GM18505 (cell line): ENCODE data around the gene DGKD.

Source experiments
- ATAC-seq: cut with Tn5 transposase; IDR thresholded peaks from one replicate; pipeline ENCODE4 v1.9.1; 2021; ENCODE audit not compliant: unreplicated experiment
- POLR2A ChIP-seq: IDR thresholded peaks from 4 replicates; pipeline ENCODE4 v1.6.1; 2011; ENCODE audit warnings: borderline replicate concordance; ENCODE audit not compliant: insufficient read depth, insufficient read length; ENCODE audit errors: extremely low read depth

The DGKD gene, protein sequence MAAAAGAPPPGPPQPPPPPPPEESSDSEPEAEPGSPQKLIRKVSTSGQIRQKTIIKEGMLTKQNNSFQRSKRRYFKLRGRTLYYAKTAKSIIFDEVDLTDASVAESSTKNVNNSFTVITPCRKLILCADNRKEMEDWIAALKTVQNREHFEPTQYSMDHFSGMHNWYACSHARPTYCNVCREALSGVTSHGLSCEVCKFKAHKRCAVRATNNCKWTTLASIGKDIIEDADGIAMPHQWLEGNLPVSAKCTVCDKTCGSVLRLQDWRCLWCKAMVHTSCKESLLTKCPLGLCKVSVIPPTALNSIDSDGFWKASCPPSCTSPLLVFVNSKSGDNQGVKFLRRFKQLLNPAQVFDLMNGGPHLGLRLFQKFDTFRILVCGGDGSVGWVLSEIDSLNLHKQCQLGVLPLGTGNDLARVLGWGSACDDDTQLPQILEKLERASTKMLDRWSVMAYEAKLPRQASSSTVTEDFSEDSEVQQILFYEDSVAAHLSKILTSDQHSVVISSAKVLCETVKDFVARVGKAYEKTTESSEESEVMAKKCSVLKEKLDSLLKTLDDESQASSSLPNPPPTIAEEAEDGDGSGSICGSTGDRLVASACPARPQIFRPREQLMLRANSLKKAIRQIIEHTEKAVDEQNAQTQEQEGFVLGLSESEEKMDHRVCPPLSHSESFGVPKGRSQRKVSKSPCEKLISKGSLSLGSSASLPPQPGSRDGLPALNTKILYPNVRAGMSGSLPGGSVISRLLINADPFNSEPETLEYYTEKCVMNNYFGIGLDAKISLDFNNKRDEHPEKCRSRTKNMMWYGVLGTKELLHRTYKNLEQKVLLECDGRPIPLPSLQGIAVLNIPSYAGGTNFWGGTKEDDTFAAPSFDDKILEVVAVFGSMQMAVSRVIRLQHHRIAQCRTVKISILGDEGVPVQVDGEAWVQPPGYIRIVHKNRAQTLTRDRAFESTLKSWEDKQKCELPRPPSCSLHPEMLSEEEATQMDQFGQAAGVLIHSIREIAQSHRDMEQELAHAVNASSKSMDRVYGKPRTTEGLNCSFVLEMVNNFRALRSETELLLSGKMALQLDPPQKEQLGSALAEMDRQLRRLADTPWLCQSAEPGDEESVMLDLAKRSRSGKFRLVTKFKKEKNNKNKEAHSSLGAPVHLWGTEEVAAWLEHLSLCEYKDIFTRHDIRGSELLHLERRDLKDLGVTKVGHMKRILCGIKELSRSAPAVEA

DNA sequence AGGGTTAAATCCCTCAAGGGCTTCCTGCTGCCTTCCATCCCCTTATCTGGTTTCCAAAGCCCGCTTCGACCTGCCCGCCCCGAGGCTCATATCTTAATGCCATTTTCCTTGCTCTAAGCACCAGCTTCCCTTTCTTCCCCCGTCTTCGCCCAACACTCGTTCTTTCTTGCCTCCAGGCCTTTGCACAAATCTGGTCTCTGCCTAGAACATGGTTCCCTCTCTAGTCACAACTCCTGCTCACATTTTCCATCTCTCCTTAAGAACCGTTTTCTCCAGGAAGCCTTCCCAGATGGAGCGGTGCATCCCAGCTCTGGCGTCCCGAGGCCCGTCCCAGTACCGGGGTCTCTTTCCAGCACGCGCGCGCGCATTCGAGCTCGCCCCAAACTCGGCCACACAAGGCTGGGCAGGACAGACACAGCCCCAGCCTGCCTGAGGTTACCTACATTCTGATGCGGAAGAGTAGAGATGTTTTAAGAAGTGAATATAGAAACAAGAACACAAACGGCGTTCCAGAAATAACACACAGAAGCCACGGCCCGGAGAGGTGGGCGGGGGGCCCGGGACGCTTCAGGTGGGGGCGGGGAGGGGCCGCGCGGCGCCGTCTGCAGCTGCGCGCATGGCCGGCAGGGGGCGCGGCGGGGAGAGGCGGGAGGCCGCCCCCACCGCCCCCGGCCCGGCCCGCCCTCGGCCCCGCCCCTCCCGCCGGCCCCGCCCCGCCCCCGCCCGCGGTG is at the start of gene DGKD:
Gene DGKD (plus strand): TSS at position 726 of the 731 bp plus-strand sequence. CDS start 25 bp downstream, outside the sequence.
- peak; percentile 42 for ATAC-seq
- TF ChIP-seq POLR2A = peak; percentile 76

DNA sequence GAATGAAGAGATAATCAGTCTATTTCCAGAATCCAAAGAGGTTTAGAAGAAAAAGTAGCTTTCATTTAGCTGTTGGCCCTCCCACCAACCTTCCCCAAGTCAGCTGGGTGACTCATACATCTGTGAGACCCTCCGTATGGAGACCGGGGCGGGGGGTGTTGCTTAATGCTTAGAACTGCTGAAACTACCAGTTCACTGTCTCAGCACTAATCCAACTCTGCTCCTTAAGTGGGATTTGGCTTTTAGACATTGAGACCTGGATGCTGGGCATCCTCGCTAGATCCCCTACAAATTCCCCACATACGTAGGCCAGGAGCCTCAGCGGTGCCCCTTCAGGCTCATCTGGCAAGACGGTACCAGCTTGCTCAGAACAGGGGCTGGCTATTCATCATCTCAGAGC is 46.7 kb upstream of the DGKD start, which contains the start of gene SAG:
Gene SAG (plus strand): TSS at position 252 of the 400 bp plus-strand sequence. CDS start 1,374 bp downstream, outside the sequence.
- no peak for ATAC-seq
- no peak for TF ChIP-seq POLR2A

DNA sequence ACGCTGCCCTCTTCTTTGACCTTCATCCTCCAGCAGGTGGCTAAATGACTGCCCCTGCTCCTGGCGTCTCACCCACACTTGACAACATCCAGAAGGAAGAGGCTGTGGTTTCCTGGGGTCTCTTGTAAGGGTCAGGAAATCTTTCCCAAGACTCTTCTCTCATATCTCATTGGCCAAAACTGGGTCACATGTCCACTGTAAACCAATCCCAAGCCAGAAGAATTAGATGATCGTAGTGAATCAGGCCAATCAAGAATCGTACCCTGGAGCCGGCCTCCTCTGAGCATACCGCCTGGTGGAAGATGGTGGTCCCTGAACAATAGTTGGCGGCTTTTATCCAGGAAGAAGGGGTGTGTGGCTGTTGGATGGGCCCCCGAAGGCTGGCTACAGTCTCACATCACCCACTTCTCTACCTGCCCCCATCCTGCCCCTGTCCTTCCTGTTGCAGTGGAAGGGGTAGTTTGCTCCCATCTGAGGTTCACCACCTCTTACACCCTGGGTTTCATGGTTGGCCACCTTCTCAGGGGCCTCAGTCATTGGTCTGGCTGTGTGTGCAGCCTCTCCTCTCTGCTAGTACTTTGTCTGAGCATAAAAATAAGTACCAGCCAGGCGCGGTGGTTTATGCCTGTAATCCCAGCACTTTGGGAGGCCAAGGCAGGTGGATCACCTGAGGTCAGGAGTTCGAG is 42.9 kb upstream of the DGKD start:
- no peak for ATAC-seq
- TF ChIP-seq POLR2A = no peak

DNA sequence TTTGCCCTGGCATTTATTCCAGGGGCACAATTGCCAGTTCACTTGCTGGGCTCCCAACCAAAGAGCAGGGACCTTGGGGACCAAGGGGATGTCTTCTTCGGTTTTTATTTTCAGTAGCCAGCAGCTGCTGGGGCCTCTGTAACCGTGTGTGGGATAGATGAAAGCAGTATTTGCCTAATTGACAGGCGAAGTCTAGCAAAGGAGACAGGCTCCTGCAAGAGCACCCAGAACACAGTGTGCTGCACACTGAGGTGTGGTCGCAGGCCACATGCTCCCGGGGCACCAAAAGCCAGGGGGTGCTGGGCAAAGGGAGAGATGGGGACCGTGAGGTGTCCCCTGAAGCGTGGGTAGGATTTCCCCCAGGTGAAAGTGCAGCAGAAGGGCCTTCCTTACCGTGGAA is 41.4 kb upstream of the DGKD start:
- ATAC-seq = no peak
- TF ChIP-seq POLR2A = no peak

DNA sequence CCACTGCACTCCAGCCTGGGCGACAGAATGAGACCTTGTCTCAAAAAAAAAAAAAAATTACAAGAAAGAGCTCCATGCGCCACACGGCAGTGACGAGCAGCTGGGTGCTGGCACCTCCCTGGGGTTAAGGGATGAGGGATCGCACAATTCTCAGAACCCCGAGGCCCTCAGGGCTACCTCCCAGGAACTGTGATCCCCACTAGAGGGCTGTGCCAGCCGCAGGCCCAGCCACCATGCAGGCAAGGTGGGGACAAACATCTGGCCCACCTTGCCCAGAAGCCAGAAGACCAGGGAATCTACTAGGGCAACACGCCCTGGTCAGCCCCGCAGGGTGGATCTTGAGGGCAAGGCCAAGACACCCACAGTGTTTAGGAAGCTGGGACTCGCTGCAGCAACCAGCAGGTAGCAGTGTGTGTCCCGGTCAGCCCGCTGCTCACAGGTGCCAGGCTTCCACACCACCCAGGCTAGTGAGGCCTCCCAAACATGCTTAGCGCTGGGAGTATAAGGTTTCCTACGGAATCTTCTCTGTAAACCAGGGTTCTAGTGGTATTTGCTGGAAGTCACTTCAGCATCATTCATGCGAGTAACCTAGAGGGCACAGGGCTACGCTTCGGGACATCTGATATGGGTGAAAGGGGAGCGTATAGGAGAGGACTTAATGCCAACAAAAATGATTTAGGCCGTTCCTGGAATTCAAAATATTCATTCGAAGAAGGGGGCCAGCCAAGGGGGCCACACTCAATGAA is 39.9 kb upstream of the DGKD start:
- TF ChIP-seq POLR2A = no peak
- no peak for ATAC-seq

DNA sequence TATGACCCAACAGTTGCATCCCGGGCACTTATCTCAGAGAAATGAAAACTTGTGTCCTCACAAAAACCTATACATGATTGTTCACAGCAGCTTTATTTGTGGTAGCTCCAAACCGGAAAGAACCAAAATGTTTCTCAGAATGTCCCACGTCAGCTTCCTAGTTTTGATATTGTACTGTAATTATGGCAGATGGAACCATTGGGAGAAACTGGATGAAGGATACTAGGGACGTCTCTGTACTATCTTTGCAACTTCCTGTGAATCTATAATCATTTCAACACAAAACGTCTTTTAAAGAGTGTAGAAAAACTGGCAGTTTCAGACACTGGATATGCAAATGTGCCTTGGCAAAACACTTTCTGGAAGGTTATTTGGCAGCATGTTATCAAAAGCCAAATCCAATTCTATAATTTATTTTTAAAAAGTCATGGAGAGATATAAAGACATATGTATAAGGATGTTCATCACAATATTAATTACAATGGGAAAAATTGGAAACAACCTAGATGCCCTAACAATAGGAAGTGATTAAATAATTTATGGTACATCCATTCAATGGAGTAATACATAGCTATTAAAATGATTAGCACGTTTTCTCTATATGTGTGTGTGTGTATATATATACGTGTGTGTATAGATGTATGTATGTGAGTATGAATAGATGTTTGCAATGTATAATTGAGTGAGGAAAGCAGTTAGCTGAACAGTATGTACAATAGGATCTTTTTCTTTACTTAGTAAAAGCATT is 36.9 kb upstream of the DGKD start:
- TF ChIP-seq POLR2A = no peak
- ATAC-seq = no peak

DNA sequence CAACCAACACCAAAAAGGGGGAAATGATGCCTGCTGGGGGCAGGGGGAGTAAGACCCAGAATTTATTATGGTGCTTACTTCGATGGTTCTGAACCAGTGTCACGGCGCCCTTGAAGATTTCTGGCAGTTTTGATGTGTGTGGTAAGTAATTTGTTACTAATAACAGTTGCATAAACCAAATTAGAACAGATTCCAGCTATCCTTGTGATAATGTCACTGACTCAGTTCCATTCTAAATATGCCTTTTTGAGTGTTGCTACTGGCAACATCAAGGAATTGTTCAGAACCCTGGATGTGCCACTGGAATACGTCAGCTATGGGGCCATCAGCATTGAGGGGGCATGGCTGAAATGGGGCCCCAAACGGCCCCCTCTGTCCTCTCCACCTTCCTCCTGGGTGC is 35.0 kb upstream of the DGKD start:
- ATAC-seq = no peak
- TF ChIP-seq POLR2A = no peak

DNA sequence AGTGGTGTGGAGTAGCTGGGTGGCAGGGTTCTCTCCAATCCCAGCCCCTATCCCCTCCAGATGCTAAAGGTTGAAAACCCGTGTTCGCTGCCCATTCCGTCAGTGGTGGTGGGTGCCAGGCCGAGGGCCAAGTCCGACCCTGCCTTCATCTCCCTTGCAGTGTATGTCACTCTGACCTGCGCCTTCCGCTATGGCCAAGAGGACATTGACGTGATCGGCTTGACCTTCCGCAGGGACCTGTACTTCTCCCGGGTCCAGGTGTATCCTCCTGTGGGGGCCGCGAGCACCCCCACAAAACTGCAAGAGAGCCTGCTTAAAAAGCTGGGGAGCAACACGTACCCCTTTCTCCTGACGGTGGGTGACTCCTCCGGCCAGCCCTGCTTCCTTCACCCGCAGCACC is 33.8 kb upstream of the DGKD start:
- TF ChIP-seq POLR2A = no peak
- no peak for ATAC-seq

DNA sequence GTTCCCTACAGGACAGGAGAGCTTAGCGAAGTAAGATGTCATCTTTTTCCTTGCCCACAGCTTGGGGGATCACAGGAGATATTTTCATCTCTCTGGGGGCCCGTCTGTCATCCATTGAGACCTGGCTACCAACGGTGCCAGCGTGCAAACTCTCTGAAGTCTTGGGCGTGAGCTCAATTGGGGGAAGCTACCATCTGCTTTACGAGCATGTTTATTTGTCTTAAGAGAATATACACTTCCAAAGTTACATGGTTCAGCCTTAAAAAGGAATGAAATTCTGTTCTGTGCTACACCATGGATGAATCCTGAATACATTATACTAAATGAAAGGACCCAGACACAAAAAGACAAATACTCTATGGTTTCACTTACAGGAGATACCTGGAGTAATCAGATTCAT is 33.1 kb upstream of the DGKD start:
- ATAC-seq = no peak
- TF ChIP-seq POLR2A = no peak

DNA sequence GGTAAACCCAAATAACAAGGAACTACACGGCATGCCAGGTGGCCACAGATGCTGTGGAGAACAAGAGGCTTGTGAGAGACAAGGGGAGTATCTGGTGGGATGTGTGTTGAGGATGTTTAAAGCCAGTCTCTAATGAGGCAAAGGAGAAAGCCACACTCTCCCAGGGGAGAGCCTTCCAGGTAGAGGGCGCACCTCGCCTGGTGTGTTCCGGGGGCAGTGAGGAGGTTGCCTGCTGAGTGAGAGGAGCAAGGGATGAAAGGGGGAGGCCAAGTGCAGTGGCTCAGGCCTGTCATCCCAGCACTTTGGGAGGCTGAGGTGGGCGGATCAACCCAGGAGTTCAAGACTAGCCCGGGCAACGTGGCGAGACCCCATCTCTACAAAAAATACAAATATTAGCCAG is 30.4 kb upstream of the DGKD start:
- TF ChIP-seq POLR2A = no peak
- no peak for ATAC-seq

DNA sequence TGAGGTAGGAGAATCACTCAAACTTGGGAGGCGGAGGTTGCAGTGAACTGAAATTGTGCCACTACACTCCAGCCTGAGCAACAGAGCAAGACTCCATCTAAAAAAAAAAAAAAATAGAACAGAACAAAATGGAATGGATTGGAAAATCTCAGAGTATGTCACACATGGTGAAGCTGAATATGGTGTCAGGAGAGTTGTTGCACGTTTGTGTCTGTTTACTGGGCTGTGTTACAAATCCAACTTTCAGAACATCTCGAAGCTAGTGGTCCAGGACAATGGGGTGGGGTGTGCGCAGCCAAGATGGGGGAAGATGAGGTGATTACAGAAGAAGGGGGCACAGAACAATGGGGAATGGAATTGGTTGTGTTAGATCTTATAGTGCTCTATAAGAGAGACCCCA is 29.0 kb upstream of the DGKD start:
- TF ChIP-seq POLR2A = no peak
- no peak for ATAC-seq

DNA sequence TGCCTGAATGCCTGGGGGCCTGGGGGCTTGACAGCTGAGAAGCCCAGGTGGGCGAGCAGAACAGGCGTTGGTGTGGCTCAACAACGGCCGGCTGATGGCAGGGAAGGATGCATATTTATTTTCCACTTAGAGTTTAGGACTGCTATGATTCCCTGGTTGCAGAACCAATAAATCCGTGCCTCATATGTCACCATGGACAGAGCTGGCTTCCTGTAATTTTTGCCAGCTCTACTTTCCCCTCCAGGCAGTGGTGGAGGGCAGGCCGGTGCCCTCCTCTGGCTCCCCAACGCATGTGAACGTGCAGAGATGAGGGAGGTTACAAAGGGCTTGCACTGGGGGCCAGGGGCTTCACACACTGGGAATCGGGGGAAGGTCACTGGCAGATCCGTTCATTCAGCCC is 28.5 kb upstream of the DGKD start:
- no peak for ATAC-seq
- no peak for TF ChIP-seq POLR2A
